Prostate gland (tissue), 2 donors: ENCODE measurements around the gene SP5.

Experiments used
- POLR2A ChIP-seq: fragments of 450-650 bp; IDR thresholded peaks from one replicate; pipeline ENCODE4 v1.6.1; 2016; ENCODE audit warnings: antibody characterized with exemption, mild to moderate bottlenecking
- TF ChIP-seq, protein P1 (sequence below), 4 experiments: fragments of 200-600 bp in 2 of 4; fragments of 450-650 bp in 2 of 4; sonication (generic) in 2 of 4; IDR thresholded peaks; 1 replicate in 3 of 4; 2 replicates in 1 of 4; pipeline ENCODE4 v1.5.1; 2016 to 2019; ENCODE audit warnings: antibody characterized with exemption in 4 of 4, mild to moderate bottlenecking in 2 of 4, moderate library complexity in 2 of 4

DNA sequence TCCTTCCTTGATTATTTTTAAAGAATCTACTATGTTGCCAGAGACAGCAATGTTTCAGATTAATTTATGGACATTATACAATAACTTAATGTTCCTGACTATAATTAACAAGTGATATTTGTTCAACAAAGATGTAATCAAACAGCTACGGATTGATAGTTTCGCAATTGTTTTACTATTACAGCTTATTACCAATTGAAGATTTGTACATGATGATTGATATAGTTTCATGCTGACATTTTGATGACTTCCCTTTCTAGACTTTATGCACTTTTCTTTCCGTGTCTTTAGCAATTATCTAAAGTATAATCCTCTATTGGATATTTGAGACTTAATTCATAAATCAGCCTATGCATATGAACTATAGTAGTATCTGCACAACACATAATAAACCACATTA lies 6.5 kb downstream of the SP5 start:
- TF ChIP-seq, protein P1, sequence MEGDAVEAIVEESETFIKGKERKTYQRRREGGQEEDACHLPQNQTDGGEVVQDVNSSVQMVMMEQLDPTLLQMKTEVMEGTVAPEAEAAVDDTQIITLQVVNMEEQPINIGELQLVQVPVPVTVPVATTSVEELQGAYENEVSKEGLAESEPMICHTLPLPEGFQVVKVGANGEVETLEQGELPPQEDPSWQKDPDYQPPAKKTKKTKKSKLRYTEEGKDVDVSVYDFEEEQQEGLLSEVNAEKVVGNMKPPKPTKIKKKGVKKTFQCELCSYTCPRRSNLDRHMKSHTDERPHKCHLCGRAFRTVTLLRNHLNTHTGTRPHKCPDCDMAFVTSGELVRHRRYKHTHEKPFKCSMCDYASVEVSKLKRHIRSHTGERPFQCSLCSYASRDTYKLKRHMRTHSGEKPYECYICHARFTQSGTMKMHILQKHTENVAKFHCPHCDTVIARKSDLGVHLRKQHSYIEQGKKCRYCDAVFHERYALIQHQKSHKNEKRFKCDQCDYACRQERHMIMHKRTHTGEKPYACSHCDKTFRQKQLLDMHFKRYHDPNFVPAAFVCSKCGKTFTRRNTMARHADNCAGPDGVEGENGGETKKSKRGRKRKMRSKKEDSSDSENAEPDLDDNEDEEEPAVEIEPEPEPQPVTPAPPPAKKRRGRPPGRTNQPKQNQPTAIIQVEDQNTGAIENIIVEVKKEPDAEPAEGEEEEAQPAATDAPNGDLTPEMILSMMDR (IDR thresholded peaks at IDR 0.05): no peak
- TF ChIP-seq POLR2A: no peak
